ENCODE data around the gene TMEM222.

TMEM222 gene

DNA sequence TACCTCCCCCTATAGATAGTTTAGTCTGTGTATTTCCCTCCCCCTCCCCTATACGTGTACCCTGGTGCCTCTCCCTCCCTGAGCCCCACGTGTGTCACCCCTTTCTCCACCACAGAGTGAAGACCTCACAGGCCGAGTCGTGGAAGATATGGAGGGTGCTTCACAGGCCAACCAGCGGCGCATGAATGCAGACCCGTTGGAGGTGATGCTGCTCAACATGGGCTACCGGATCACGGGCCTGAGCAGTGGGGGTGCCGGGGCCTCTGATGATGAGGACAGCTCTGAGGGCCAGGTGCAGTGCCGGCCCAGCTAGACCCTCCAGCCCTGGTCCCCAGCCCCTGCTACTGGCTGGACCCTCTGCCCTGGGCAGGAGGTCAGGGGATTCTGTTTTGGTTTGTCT lies 15.9 kb upstream of the TMEM222 start:
- H3K4me3 ChIP-seq (ENCODE audit: low read depth, low read length) = no peak overlapping the region

DNA sequence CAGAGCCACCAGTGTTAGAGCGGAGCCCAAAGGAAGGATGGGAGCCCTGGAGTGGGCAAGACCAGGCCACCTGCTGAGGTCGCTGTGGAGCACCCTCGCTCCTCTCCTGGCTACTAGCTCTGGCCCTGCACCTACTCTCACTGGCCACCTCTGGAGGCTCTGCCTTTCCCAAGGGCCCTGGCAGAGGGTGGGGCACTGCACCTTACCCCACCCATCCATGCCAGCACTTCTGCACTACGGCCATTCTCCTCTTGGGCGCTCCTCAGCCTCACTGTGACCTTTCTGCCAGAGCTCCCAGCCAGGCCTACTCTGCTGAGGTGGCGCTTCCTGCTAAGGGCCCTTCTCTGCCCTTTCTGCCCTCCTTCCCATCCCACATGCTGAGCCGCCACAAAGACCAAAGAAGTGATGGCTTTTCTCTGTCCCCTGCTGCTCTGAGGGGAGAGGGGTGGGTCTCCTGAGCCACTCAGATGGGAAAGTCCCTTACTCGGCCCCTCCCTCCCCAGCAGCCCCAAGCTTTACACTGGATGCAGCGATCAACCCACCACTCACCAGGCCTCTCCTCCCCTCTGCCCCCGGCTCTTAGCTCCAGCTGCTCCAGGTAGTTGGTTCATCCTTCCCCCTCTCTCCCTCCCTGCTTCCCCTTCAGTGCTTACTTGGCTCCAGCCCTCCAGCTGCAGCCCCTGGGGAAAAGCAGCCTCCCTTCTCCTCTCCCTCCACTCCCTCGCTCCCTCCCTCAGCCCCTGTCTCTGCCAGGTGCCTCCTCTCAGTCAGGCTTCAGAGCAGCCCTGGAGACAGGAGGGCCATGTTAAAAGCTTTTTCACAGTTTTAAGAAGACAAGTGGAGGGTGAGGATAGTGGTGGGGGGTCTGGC lies 14.8 kb upstream of the TMEM222 start:
- no peak overlapping the region for H3K4me3 ChIP-seq (ENCODE audit: low read depth, low read length)

DNA sequence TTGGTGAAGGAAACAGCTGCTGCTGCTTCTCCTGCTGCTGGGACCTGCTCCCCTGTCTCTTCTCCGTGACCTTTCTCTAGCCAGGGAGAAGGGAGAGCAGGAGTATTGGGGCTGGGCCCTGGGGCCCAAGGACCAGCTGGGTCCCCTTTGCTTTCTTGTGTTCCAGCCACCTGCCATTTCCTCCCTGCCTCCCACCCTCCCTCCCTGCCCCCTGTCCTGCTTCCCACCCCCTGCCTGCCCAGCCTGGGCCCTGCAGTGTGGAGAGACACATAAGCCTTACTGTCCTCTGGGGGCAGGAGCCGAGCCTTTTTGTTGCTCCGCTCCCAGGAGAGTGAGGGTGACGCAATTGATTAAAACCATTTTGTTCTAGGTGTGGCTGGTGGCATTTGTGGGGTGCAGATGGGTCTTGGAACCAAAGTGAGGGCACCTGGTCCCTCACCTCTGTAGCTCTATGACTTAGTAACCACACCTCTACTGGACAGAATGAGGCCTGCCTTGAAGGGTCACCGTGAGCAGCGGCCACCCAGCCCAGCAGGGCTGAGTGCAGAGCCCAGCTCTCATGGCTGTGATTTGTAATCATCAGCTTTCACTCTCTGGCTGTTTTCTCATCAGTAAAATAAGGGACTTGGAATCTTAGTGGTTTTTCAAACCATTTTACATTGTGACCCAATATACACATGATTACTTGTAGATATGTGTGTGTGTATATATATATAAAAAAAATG lies 13.9 kb upstream of the TMEM222 start:
- H3K4me3 ChIP-seq (ENCODE audit: low read depth, low read length) = no peak overlapping the region

DNA sequence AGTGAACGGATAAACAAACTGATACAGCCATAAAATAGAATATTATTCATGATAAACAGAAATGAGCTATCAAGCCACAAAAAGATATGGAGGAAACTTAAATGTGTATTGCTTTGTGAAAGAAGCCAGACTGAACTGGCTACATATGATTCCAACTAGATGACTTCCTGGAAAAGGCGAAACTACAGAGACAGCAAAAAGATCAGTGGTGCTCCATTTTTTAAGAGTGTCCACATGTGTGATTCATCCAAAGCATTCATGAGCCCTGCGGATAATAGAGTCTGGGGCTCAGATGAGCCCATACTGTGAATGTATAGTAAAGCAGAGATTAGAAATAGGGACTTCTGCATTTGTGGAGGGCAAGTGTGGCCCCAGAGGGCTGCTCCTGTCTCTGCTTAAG lies 7.8 kb upstream of the TMEM222 start:
- no peak overlapping the region for H3K4me3 ChIP-seq (ENCODE audit: low read depth, low read length)

DNA sequence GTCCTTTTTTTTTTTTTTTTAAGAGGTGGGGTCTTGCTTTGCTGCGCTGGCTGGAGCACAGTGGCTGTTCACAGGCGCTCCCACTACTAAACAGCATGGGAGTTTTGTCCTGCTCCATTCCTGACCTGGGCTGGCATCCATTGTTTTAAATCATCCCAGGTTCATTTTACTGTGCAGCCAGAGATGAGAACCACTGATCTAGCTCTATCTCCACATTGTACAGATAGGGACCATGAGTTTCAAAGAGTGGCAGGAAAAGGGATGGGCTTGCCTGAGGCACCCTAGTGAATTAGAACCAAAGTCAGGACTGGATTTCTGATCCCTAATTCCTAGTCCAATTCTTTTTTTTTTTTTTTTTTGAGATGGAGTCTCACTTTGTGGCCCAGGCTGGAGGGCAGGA lies 7.2 kb upstream of the TMEM222 start:
- no peak overlapping the region for H3K4me3 ChIP-seq (ENCODE audit: low read depth, low read length)

DNA sequence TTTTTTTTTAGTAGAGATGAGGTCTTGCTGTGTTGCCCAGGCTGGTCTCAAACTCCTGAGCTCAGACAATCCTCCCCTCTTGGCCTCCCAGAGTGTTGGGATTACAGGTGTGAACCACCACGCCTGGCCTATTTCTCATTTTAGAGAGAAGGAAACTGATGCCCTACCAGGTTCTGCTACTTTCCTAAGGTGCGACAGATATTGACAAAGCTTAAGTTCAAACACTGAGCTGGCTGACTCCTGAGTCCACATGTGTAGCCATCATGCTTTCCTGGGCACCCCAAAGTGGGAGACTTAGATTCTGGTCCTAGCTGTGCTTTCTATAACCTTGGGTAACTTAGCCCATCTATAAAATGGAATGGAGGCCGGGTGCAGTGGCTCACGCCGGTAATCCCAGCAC lies 5.1 kb upstream of the TMEM222 start:
- H3K4me3 ChIP-seq (ENCODE audit: low read depth, low read length) = no peak overlapping the region

DNA sequence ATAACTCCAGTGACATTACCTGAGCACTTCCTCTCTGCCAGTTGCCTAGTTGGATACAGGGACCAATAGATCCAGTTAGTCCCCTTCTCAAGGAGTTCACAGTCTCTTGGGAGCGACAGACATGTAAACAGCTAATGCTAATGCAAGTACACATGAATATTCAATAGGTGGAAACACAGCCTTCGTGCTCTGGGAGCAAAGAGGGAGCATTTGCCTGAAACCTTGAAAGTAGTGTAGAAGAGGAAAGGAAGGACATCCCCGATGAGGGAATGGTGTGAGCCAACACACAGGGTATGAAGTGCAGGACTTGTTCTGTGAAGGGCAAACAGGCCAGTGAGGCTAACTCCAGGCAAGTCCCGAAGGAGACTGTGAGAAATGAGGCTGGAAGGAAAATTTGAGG lies 3.8 kb upstream of the TMEM222 start:
- H3K4me3 ChIP-seq (ENCODE audit: low read depth, low read length) = no peak overlapping the region

DNA sequence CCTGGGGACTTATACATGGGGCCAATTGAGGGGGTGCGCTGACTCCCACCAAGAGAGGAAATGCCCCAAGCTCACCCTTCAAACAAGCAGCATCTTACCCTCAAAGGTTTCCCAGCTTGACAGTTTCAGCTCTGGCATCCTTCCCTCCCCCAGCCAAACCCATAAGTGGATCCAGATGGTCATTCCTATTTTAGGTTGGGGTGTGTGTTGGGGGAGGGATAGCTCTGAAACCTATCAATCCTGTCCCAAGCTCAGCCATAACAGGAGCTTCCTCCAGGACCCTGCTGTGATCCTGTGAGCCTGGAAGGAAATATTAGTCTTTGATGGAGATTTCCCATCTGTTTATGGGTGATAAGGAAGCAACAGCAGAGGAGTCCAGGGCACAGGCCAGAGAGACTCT lies 3.4 kb upstream of the TMEM222 start:
- no peak overlapping the region for H3K4me3 ChIP-seq (ENCODE audit: low read depth, low read length)

DNA sequence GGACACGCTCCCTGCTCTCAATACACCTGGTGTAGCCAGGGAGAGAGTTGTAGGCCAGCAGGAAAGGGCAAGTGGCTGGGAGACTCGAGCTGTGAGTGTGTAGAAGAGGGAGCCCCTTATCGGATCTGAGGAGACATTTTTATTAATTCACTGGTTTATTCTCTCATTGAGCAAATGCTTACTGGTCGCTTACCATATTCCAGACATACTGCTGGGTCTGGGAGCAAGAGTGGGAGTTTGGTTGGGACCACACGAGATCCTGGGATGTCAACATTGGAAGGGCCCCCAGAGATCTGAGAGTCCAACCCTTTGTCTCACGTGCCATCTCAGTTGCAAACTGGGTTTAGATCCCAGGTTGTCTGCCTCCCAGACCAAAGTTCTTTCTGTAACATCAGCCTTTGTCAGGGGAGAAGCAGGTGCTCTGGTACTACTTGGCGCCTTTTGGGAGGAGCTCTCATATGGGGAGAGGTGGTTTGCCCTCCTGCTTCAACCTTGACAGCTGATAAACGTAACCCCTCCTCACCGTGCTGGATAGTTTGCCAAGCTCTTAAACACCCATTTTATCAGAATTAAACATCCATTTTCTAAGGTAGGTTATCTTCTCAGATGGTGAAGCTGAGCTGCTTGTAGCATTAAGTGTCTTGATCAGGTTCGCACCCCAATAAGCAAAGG lies 742 bp downstream of the TMEM222 start:
- H3K4me3 ChIP-seq (ENCODE audit: low read depth, low read length) = peak overlapping the region; percentile 98

DNA sequence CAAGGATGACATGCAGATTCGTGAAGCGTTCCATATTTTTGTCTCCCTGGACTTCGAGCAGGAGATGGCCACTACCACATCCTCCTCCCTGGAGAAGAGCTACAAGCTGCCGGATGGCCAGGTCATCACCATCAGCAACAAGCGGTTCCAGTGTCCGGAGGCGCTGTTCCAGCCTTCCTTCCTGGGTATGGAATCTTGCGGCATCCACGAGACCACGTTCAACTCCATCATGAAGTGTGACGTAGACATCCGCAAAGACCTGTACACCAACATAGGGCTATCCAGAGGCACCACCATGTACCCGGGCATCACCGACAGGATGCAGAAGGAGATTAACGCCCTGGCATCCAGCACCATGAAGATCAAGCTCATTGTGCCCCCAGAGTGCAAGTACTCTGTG lies 3.3 kb downstream of the TMEM222 start:
- no peak overlapping the region for H3K4me3 ChIP-seq (ENCODE audit: low read depth, low read length)

DNA sequence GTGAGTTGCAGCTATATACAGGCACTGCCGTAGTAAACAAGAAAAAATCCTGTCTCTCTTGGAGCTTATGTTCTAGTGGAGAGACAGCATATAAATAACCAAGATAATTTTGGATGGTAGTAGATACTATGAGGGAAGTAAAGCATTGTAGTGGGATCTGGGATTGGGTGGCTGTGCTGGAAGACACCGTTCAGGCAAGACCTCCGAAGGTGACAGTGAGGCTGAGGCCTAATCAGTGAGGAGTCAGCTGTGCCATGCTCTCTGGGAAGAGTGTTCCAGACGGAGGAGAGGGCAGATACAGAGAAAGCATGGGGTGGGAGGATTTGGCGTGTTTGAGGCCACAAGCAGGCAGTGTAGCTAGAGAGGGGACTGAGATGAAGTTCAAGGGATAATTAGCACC lies 6.0 kb downstream of the TMEM222 start:
- no peak overlapping the region for H3K4me3 ChIP-seq (ENCODE audit: low read depth, low read length)

DNA sequence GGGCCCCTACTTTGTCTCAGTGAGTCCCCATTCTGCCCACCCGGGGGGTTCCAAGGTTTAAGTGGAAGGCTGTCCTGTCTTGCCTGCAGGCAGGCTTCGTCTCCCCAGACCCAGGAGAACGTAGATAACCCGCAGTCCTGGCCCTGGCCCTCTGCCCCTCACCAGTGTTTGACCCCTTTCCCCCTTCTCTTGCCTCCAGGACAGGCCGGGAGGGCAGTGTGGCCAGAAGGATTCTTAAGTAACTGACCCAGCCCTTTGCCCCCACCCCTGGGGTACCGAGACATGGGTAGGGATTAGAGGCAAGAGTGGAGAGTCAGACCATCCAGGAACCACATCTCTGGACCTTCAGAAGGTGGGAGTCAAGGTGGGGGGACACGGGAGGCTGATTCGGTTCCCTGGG lies 8.8 kb downstream of the TMEM222 start:
- H3K4me3 ChIP-seq (ENCODE audit: low read depth, low read length) = no peak overlapping the region

DNA sequence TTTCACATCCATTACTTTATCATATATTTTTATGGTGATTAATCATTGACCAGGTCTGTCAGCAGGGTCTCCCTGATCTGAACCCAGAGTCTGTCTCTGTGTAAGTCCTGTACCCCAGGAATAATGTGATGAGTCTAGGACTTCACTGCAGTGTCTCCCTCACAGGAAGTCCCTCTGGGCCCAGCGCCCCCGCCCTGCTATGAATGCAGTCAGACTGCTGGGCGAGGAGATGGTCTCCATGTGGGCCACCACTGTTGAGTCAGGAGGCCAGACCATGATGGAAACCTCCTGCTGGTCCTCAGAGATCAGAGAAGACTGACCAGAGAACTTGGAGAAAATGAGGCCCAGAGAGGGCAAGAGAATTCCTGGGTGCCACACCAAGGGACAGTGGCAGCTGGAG lies 9.5 kb downstream of the TMEM222 start:
- H3K4me3 ChIP-seq (ENCODE audit: low read depth, low read length) = no peak overlapping the region

DNA sequence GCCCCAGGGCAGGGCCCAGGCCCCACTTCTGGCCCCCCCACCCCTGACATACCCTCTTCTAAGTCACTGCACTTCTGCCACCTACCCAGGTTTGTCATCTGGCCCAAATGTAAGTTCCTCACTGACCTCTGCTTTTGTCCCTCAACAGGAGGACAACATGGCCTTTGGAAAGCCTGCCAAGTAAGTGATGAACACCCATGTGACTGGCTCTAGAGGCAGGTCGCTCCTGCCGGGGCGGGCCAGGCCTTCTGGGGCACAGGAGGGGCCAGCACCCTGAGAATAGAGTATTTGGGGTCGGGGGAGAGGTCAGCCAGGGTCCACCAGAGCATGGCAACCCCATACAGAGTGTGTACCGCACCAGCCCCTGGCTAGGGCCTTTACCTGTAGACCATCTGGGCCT lies 10.0 kb downstream of the TMEM222 start:
- H3K4me3 ChIP-seq (ENCODE audit: low read depth, low read length) = no peak overlapping the region

DNA sequence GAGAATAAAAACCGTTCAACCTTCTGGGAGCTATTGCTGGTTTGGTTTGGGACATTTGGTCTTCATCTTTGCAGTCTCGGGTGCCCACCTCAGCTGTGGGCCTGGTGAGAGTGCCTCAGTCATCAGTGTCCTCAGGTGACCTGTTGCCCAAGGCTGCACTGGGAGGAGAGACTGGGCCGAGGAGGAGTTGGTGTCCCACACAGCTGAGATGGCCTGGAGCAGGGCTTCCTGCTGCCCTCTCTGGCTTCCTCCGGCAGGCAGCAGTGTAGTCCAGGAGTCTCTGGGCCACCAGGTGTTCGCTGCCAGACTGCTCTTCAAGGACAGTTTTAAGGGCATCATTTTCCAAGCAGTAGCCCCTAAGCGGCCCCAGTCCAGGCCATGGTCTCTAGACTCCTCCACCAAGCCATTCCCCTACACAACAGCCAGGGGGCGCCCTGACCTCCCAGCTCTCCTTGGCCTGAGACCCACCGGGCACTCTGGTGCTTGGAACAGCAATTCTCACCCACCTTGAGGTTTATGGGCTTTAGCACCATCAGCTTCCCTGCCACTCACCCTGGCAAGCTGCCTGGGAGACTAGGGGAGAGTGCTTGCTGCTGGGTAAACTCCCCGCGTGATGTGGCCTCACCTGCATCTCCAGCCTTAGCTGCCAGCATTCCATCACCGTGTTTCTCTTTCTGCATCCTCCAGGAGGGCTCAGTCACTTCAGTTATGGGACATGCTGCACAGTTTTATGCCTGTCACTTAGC lies 10.7 kb downstream of the TMEM222 start:
- no peak overlapping the region for H3K4me3 ChIP-seq (ENCODE audit: low read depth, low read length)

DNA sequence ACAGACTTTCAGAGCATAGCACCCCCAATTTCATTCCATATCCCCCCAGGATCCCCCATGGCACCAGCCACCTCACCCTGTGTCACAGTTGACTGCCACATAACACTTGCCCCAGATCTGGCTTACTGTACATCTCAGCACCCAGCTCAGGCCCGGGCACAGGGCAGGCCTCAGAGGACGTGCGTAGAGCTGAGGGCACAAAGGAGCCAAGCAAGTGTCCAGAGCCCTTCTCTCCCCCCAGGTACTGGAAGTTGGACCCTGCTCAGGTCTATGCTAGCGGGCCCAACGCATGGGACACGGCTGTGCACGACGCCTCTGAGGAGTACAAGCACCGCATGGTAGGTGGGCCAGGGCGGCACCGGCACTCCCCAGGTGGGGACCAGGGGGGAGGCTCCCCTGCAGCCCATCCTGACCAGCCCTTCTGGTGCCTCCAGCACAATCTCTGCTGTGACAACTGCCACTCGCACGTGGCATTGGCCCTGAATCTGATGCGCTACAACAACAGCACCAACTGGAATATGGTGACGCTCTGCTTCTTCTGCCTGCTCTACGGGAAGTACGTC lies 11.8 kb downstream of the TMEM222 start:
- H3K4me3 ChIP-seq (ENCODE audit: low read depth, low read length) = no peak overlapping the region

DNA sequence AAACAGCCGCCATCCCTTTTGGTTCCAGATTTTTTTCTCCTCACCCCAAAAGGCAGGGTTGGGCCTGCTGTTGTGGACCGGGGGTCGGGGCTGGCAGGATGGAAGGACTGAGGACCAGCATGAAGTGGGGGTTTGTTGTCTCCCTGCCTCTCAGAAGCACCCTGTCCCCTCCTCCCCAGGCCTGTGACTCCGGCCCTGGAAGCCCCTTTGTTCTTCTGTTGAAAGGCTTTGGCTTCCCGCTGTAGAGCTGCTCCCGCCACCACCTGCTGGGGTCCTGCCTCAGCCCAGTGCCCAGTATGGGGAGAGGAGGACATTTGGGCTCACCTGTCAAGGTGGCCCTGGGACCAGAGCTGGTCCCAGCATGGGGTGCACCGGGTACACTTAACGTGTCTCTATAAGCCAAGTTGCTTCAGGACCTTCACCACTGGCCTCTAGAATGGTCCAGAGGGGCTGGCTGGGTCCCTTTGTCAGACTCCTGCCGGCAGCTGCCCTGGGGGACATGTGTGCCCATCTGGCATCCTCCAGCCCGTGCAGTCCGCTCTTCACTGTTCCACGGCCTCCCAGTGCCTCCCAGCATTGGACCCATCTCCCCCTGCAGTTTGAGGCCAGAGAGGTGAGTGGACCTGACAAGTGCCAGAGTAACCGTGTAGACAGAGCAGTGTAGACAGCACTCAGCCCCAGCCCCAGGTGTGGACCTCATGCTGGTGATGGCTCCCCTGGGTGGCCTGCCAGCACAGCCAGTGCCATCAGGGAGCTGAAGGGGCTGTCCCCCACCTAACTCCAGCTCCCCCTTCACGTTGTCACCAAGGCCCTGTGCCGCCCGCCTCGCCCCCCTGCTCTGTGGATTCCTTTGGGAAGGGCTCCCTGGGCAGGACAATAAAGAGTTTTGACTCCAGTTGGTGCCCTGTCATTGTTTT lies 13.8 kb downstream of the TMEM222 start:
- H3K4me3 ChIP-seq (ENCODE audit: low read depth, low read length) = no peak overlapping the region

DNA sequence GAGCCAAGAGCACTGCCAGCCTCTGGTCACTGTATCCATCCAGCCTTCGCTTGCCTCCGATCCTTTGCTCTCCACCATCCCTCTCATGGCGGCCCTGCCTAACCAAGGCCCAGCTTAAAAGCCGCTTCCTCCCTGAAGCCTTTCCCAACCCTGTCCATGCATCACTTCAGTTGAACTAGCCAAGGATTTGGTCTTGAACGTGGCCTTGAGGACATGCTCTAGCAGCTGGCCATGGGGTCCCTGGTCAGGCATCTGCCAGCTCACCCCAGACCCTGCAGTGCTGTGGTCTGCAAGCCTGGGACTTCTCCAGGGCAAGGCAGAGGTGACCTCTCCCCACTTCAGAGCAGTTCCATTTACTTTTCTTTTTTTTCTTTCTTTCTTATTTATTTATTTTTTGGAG lies 14.8 kb downstream of the TMEM222 start:
- no peak overlapping the region for H3K4me3 ChIP-seq (ENCODE audit: low read depth, low read length)

DNA sequence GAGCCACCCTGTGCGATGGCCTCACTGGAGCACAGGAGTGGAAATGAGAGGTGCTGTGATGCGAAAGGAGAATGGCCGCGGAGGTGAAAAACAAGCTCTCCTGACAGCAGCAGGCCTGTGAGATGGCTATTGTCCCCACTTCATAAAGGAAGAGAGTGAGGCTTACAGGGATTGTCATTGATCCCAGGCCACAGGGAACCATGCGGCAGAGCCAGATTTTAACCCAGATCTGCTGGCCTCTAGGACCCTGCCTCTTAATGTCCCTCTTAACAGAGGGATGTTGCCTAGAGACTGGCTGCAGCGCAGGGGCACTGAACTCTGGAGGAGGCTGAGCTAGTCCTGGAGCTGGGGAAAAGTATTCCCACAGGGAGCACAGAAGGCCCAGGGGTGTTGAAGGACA lies 16.8 kb downstream of the TMEM222 start:
- no peak overlapping the region for H3K4me3 ChIP-seq (ENCODE audit: low read depth, low read length)

DNA sequence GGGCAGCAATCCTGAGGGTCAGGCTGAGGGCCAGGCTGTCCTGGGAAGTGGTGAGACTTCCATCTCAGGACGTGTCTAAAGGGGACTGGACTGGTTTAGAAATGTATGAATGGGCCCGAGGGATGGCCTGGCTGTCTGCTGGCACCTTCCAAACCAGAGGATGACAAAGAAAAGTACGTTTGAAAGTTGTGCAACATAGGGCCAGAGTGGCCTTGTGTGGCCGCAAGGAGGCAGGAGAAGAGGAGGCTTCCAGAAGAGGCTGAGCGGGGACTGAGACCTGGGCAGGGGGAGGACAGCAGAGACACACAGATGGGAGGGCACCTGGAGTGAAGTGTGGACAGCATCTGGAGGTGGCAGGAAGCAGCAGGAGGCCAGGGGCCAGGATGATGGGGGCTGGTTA lies 17.2 kb downstream of the TMEM222 start:
- H3K4me3 ChIP-seq (ENCODE audit: low read depth, low read length) = no peak overlapping the region

Measured in iPS-11a (cell line).